ENCODE results near the gene KLK6.
"Not testable (repeated sequence)": the region's sequence is repeated elsewhere in the genome, so short reads cannot be mapped to it uniquely, and the experiment has no call there.

KLK6 gene

GRCh38 chr19:50972795-50973376 lies 3.5 kb upstream of the KLK6 start:
- in situ Hi-C loops (cut with HindIII; ENCODE audit: low sequenced_read_pairs), result no loop called here
- no peak for TF ChIP-seq CTCF (IDR thresholded peaks at IDR 0.05; ENCODE audit: low read depth, low read length)
- DNase-seq (ENCODE audit: low read depth, low spot score), result no peak
- H3K4me3 ChIP-seq (ENCODE audit: low read depth, low read length), result no peak overlapping the region

GRCh38 chr19:50969810-50970209 lies 419 bp upstream of the KLK6 start:
- DNase-seq (ENCODE audit: low read depth, low spot score); H3K4me3 ChIP-seq (ENCODE audit: low read depth, low read length); in situ Hi-C loops (cut with HindIII; ENCODE audit: low sequenced_read_pairs): not testable (repeated sequence)

- no peak overlapping the region for H3K4me3 ChIP-seq (ENCODE audit: low read depth, low read length)
- no peak for DNase-seq (ENCODE audit: low read depth, low spot score)
- TF ChIP-seq CTCF (IDR thresholded peaks at IDR 0.05; ENCODE audit: low read depth, low read length), result no peak
- in situ Hi-C loops (cut with HindIII; ENCODE audit: low sequenced_read_pairs), result no loop called here
Observed at GRCh38 chr19:50968716-50969412, 527 bp downstream of the KLK6 start.

- H3K4me3 ChIP-seq (ENCODE audit: low read depth, low read length), result no peak overlapping the region
- no peak for DNase-seq (ENCODE audit: low read depth, low spot score)
- in situ Hi-C loops (cut with HindIII; ENCODE audit: low sequenced_read_pairs), result no loop called here
- TF ChIP-seq CTCF (IDR thresholded peaks at IDR 0.05; ENCODE audit: low read depth, low read length), result no peak
Observed at GRCh38 chr19:50967929-50968715, 1.3 kb downstream of the KLK6 start.

- no peak for DNase-seq (ENCODE audit: low read depth, low spot score)
- H3K4me3 ChIP-seq (ENCODE audit: low read depth, low read length), result no peak overlapping the region
- TF ChIP-seq CTCF (IDR thresholded peaks at IDR 0.05; ENCODE audit: low read depth, low read length), result no peak
- in situ Hi-C loops (cut with HindIII; ENCODE audit: low sequenced_read_pairs), result no loop called here
Observed at GRCh38 chr19:50964266-50964665, 5.1 kb downstream of the KLK6 start.

GRCh38 chr19:50963381-50963780 lies 6.0 kb downstream of the KLK6 start:
- DNase-seq (ENCODE audit: low read depth, low spot score), result no peak
- no peak overlapping the region for H3K4me3 ChIP-seq (ENCODE audit: low read depth, low read length)
- in situ Hi-C loops (cut with HindIII; ENCODE audit: low sequenced_read_pairs), result no loop called here
- no peak for TF ChIP-seq CTCF (IDR thresholded peaks at IDR 0.05; ENCODE audit: low read depth, low read length)

GRCh38 chr19:50962245-50962644 lies 7.1 kb downstream of the KLK6 start:
- H3K4me3 ChIP-seq (ENCODE audit: low read depth, low read length), result no peak overlapping the region
- in situ Hi-C loops (cut with HindIII; ENCODE audit: low sequenced_read_pairs), result no loop called here
- no peak for TF ChIP-seq CTCF (IDR thresholded peaks at IDR 0.05; ENCODE audit: low read depth, low read length)
- no peak for DNase-seq (ENCODE audit: low read depth, low spot score)

Data from astrocyte of the spinal cord (primary cell).